ENCODE data around the gene SLC36A3.
A peak's percentile ranks its signal among the peaks of the same experiment; 100 is the strongest.

SLC36A3 gene

DNA sequence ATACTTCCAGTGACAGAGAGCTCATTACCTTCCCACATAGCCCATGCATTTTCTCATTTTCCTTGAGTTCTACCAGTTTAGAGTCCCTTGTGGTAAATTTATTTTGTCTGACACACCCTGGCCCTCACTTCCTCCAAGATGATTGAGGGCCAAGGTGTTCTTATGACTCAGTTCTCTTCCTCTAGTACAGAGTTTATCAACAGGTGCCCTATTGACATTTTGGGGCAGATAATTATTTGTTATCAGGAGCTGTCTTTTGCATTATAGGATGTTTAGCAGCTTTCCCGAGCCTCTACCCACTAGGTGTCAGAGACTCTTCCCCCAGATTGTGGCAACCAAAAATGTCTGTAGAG lies 7.1 kb downstream of the SLC36A3 start:
- Histone ChIP-seq H3K79me2 (ENCODE audit: control insufficient read depth, insufficient read depth, low read length, poor library complexity) (no peaks in the 10 kb centered on the region), H2BK5ac (ENCODE audit: low read depth, low read length, poor library complexity) (no peak overlapping the region), H3K27ac (ENCODE audit: low read depth, low read length) (no peak overlapping the region), H2AK5ac (ENCODE audit: low read length) (no peak overlapping the region), H4K12ac (ENCODE audit: low read depth, low read length) (no peak overlapping the region), H2BK120ac (ENCODE audit: insufficient read depth, low read length, poor library complexity) (no peak overlapping the region), H3K18ac (ENCODE audit: low read length) (no peak overlapping the region), H3K9ac (ENCODE audit: low read length) (no peak overlapping the region), H2BK12ac (ENCODE audit: low read length) (no peak overlapping the region), H3K4me3 (ENCODE audit: low read depth, low read length) (no peak overlapping the region), H4K91ac (ENCODE audit: low read depth, low read length) (no peak overlapping the region), H3K4me1 (ENCODE audit: control insufficient read depth in 1 of 2, insufficient read depth in 2 of 2, low read length in 2 of 2) (peaks cover 3 to 4% of the 10 kb centered on the region in 2 experiments), H3K27me3 (ENCODE audit: insufficient read depth, low read length) (no peaks in the 10 kb centered on the region), H3K9me3 (ENCODE audit: insufficient read depth, low read depth, low read length) (no peaks in the 10 kb centered on the region), H3K23ac (ENCODE audit: low read length) (no peak overlapping the region), H3K14ac (ENCODE audit: low read length) (no peak overlapping the region), H2AFZ (ENCODE audit: insufficient read depth, low read length, poor library complexity) (no peak overlapping the region), H3K36me3 (ENCODE audit: control insufficient read depth in 1 of 2, insufficient read depth in 2 of 2, low read length in 2 of 2) (no peaks in the 10 kb centered on the region), H3K79me1 (ENCODE audit: low read length) (no peaks in the 10 kb centered on the region), H3K4ac (ENCODE audit: low read depth, low read length) (no peak overlapping the region), H4K8ac (ENCODE audit: low read depth, low read length) (no peak overlapping the region), H3K4me2 (ENCODE audit: low read length) (no peak overlapping the region)
- no peak for DNase-seq
- no CpG with 5 or more reads among the region's 1 CpG for WGBS (ENCODE audit: extremely low coverage, insufficient coverage, insufficient read length)

DNA sequence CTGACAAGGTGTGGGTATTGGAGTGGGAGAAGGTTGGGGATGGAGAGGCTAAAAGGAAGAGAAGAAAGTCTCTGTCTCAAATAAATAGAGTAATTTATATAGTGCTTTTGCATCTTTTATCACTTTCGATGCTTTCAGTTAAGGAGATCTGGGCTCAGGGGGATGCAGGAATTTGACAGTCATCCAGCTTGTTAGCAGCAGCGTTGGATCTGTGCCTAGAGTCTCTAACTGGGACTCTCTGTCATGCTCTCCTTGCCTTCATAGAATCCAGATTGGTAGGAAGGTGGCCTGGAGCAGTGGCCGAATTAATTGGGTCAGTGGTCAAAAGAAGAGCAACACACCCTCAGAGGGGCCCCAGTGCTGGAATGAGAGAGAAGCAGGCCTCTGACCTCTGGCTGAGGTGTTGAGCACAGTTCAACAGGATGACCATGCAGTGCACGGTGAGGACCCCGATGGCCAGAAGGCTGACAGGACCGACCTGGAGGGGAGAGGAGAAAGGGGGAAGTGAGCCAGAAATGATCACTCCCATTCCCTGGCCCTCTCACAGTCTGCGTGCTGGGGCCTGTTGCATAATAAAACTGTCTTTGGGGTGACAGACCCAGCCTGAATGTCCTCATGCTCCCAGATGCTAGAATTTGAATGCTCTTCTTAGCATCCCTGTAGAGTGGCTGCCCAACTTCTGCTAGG lies 7.6 kb downstream of the SLC36A3 start:
- no peak overlapping the region for H2BK120ac ChIP-seq (ENCODE audit: insufficient read depth, low read length, poor library complexity)
- no peak overlapping the region for H3K27ac ChIP-seq (ENCODE audit: low read depth, low read length)
- H3K4ac ChIP-seq (ENCODE audit: low read depth, low read length), result no peak overlapping the region
- no peak for DNase-seq
- no peak overlapping the region for H3K9ac ChIP-seq (ENCODE audit: low read length)
- no peak overlapping the region for H2BK12ac ChIP-seq (ENCODE audit: low read length)
- no peak overlapping the region for H3K4me2 ChIP-seq (ENCODE audit: low read length)
- H3K79me2 ChIP-seq (ENCODE audit: control insufficient read depth, insufficient read depth, low read length, poor library complexity), result no peaks in the 10 kb centered on the region
- WGBS (ENCODE audit: extremely low coverage, insufficient coverage, insufficient read length), result no CpG with 5 or more reads among the region's 7 CpGs
- H4K8ac ChIP-seq (ENCODE audit: low read depth, low read length), result no peak overlapping the region
- no peak overlapping the region for H4K91ac ChIP-seq (ENCODE audit: low read depth, low read length)
- no peak overlapping the region for H3K23ac ChIP-seq (ENCODE audit: low read length)
- no peak overlapping the region for H2BK5ac ChIP-seq (ENCODE audit: low read depth, low read length, poor library complexity)
- no peak overlapping the region for H4K12ac ChIP-seq (ENCODE audit: low read depth, low read length)
- no peak overlapping the region for H2AK5ac ChIP-seq (ENCODE audit: low read length)
- H2AFZ ChIP-seq (ENCODE audit: insufficient read depth, low read length, poor library complexity), result no peak overlapping the region
- H3K9me3 ChIP-seq (ENCODE audit: insufficient read depth, low read depth, low read length), result no peaks in the 10 kb centered on the region
- H3K36me3 ChIP-seq (ENCODE audit: control insufficient read depth in 1 of 2, insufficient read depth in 2 of 2, low read length in 2 of 2), result no peaks in the 10 kb centered on the region
- no peak overlapping the region for H3K14ac ChIP-seq (ENCODE audit: low read length)
- no peaks in the 10 kb centered on the region for H3K79me1 ChIP-seq (ENCODE audit: low read length)
- no peaks in the 10 kb centered on the region for H3K27me3 ChIP-seq (ENCODE audit: insufficient read depth, low read length)
- no peak overlapping the region for H3K4me3 ChIP-seq (ENCODE audit: low read depth, low read length)
- no peak overlapping the region for H3K18ac ChIP-seq (ENCODE audit: low read length)
- no peaks in the 10 kb centered on the region for H3K4me1 ChIP-seq (ENCODE audit: control insufficient read depth in 1 of 2, insufficient read depth in 2 of 2, low read length in 2 of 2)

DNA sequence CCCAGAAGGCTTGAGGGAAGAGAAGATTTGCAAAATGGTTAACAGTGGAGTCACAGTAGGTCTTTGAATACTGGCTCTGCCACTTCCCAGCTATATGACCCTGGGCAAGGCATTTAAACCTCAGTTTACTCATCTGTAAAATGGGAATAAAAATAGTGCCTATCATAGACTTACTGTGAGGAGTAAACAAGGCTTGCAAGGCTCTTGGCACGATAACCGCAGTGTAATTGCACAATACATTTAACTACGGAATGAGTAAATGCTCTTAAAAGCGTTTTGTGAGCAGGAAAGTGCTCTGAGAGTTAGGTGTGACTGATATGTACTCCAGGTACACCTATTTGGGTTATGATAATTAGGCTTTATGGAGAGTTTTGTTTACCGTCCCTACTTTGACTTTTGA lies 8.4 kb downstream of the SLC36A3 start:
- no peaks in the 10 kb centered on the region for H3K79me2 ChIP-seq (ENCODE audit: control insufficient read depth, insufficient read depth, low read length, poor library complexity)

DNA sequence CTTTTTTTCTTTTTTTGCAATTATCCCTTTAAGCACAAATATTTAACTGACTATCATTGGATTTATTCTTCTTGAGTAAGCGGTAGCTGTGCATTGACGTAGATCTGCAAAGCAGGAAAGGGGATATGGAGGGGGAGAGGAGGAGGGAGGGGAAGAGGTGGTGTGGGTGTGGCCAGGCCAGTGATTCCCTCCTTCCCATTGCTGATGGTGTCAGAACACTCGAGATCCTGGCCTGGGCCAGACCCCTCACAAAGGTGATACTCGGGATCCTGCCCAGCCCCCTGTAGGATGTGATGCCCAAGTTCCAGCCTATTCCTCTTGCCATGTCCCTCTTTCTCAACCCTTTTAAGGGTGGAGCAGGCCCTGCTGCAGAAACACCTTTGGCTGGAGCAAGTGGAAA lies 9.9 kb downstream of the SLC36A3 start:
- no CpG with 5 or more reads among the region's 4 CpGs for WGBS (ENCODE audit: extremely low coverage, insufficient coverage, insufficient read length)
- Histone ChIP-seq H4K91ac (ENCODE audit: low read depth, low read length) (no peak overlapping the region), H3K79me1 (ENCODE audit: low read length) (no peaks in the 10 kb centered on the region), H2BK5ac (ENCODE audit: low read depth, low read length, poor library complexity) (no peak overlapping the region), H4K8ac (ENCODE audit: low read depth, low read length) (no peak overlapping the region), H3K4ac (ENCODE audit: low read depth, low read length) (no peak overlapping the region), H3K4me3 (ENCODE audit: low read depth, low read length) (no peak overlapping the region), H3K27me3 (ENCODE audit: insufficient read depth, low read length) (no peaks in the 10 kb centered on the region), H2BK120ac (ENCODE audit: insufficient read depth, low read length, poor library complexity) (no peak overlapping the region), H3K36me3 (ENCODE audit: control insufficient read depth in 1 of 2, insufficient read depth in 2 of 2, low read length in 2 of 2) (no peaks in the 10 kb centered on the region), H4K12ac (ENCODE audit: low read depth, low read length) (no peak overlapping the region), H3K27ac (ENCODE audit: low read depth, low read length) (no peak overlapping the region), H3K9me3 (ENCODE audit: insufficient read depth, low read depth, low read length) (no peaks in the 10 kb centered on the region), H3K14ac (ENCODE audit: low read length) (no peak overlapping the region), H3K79me2 (ENCODE audit: control insufficient read depth, insufficient read depth, low read length, poor library complexity) (no peaks in the 10 kb centered on the region), H2BK12ac (ENCODE audit: low read length) (no peak overlapping the region), H2AFZ (ENCODE audit: insufficient read depth, low read length, poor library complexity) (no peak overlapping the region), H2AK5ac (ENCODE audit: low read length) (no peak overlapping the region), H3K4me2 (ENCODE audit: low read length) (no peak overlapping the region), H3K4me1 (ENCODE audit: control insufficient read depth in 1 of 2, insufficient read depth in 2 of 2, low read length in 2 of 2) (no peaks in the 10 kb centered on the region), H3K9ac (ENCODE audit: low read length) (no peak overlapping the region), H3K23ac (ENCODE audit: low read length) (no peak overlapping the region), H3K18ac (ENCODE audit: low read length) (no peak overlapping the region)
- no peak for DNase-seq

More for the DNA sequence above, 8.4 kb downstream of the SLC36A3 start:
- DNase-seq, result peak in 1 of 2 donors; percentile 29
- Histone ChIP-seq H4K12ac (ENCODE audit: low read depth, low read length) (no peak overlapping the region), H3K18ac (ENCODE audit: low read length) (no peak overlapping the region), H2BK120ac (ENCODE audit: insufficient read depth, low read length, poor library complexity) (no peak overlapping the region), H3K9ac (ENCODE audit: low read length) (no peak overlapping the region), H2BK5ac (ENCODE audit: low read depth, low read length, poor library complexity) (no peak overlapping the region), H3K4me2 (ENCODE audit: low read length) (no peak overlapping the region), H3K36me3 (ENCODE audit: control insufficient read depth in 1 of 2, insufficient read depth in 2 of 2, low read length in 2 of 2) (no peaks in the 10 kb centered on the region), H3K4ac (ENCODE audit: low read depth, low read length) (no peak overlapping the region), H3K27ac (ENCODE audit: low read depth, low read length) (no peak overlapping the region), H3K9me3 (ENCODE audit: insufficient read depth, low read depth, low read length) (no peaks in the 10 kb centered on the region), H3K14ac (ENCODE audit: low read length) (no peak overlapping the region), H3K4me1 (ENCODE audit: control insufficient read depth in 1 of 2, insufficient read depth in 2 of 2, low read length in 2 of 2) (no peaks in the 10 kb centered on the region), H3K4me3 (ENCODE audit: low read depth, low read length) (no peak overlapping the region), H3K27me3 (ENCODE audit: insufficient read depth, low read length) (no peaks in the 10 kb centered on the region), H4K8ac (ENCODE audit: low read depth, low read length) (no peak overlapping the region), H2BK12ac (ENCODE audit: low read length) (no peak overlapping the region), H4K91ac (ENCODE audit: low read depth, low read length) (no peak overlapping the region), H2AFZ (ENCODE audit: insufficient read depth, low read length, poor library complexity) (no peak overlapping the region), H2AK5ac (ENCODE audit: low read length) (no peak overlapping the region), H3K23ac (ENCODE audit: low read length) (no peak overlapping the region), H3K79me1 (ENCODE audit: low read length) (no peaks in the 10 kb centered on the region)
- whole genome bisulfite sequencing (ENCODE audit: extremely low coverage, insufficient coverage, insufficient read length), result no CpG with 5 or more reads among the region's 5 CpGs
